Mesenteric fat pad (tissue), 1 donor: Measurements from ENCODE around the gene DHX32. TPM values are rescaled to one million over a fixed set of nuclear protein-coding genes. Genes with fewer than 3 reads are reported as not detected.

Experiments used
- DNase-seq: peaks from one replicate; pipeline ENCODE4 v3.0.0-alpha.2; 2020; ENCODE audit warnings: low spot score
- microRNA-seq: library from miRNA; unstranded; fragments of <30 nt; microRNA quantifications from one replicate; pipeline ENCODE4 v1.2.0, GENCODE V29; 2020; ENCODE audit warnings: borderline number of aligned reads
- total RNA-seq: library from RNA; stranded (reverse); fragmentation: NEBNext Ultra II Directional; extraction: Animal tissue kit (Norgen Biotek cat#: 25700); gene quantifications from one replicate; pipeline ENCODE4 v1.2.1, GENCODE V29; 2021
- donor health status: DM: yes; HTN: yes; CAD: no.

Gene DHX32
- total RNA-seq, 1 donor from 2014 or later, result 29.6 TPM

- DNase-seq, result no peak
These were observed 64.5 kb downstream of the DHX32 start for GRCh38 chr10:125816548-125816947.

GRCh38 chr10:125815764-125816163, 65.3 kb downstream of the DHX32 start:
- DNase-seq, result no peak

- no peak for DNase-seq
These were observed 68.9 kb downstream of the DHX32 start for GRCh38 chr10:125812128-125812750.

- no peak for DNase-seq
These were observed 69.8 kb downstream of the DHX32 start for GRCh38 chr10:125811251-125811650.

- no peak for DNase-seq
These were observed 73.0 kb downstream of the DHX32 start for GRCh38 chr10:125808047-125808446.

GRCh38 chr10:125802739-125803138, 78.4 kb downstream of the DHX32 start:
- DNase-seq, result no peak

GRCh38 chr10:125802131-125802530, 79.0 kb downstream of the DHX32 start:
- DNase-seq, result no peak

- no peak for DNase-seq
These were observed 79.5 kb downstream of the DHX32 start for GRCh38 chr10:125801574-125801973.

GRCh38 chr10:125799451-125800182, 81.5 kb downstream of the DHX32 start:
- no peak for DNase-seq

GRCh38 chr10:125797994-125798662, 83.0 kb downstream of the DHX32 start:
- no peak for DNase-seq

GRCh38 chr10:125797424-125797823, 83.7 kb downstream of the DHX32 start:
- DNase-seq, result no peak

- no peak for DNase-seq
These were observed 85.4 kb downstream of the DHX32 start for GRCh38 chr10:125795637-125796190.

- no peak for DNase-seq
These were observed 86.0 kb downstream of the DHX32 start for GRCh38 chr10:125795128-125795527.

GRCh38 chr10:125792342-125793300, 88.5 kb downstream of the DHX32 start:
- DNase-seq, result no peak

GRCh38 chr10:125788156-125789034, 92.7 kb downstream of the DHX32 start:
- no peak for DNase-seq

Small RNA genes within 50 kb of the gene (microRNA-seq; reads per million reads assigned to microRNA genes)
- gene MIR4484, result 3.6 reads per million

Other genes starting within 250 kb of the DHX32 start
- gene TEX36, start 198.1 kb downstream of the DHX32 start, total RNA-seq, result not detected
- 15.6 TPM for gene EDRF1, start 161.6 kb downstream of the DHX32 start, total RNA-seq
- gene MMP21, start 105.5 kb downstream of the DHX32 start, total RNA-seq, result 0.29 TPM
- gene UROS, start 58.0 kb downstream of the DHX32 start, total RNA-seq, result 50.6 TPM
- gene BCCIP, start 57.7 kb downstream of the DHX32 start, total RNA-seq, result 57.7 TPM
- gene FANK1, start 15.3 kb upstream of the DHX32 start, total RNA-seq, result 0.42 TPM